Nephron (organoid): ENCODE data around the gene EGFL8.

Experiments used
- H3K27ac Mint-ChIP-seq, 3 experiments: 2 replicates each; pipeline ENCODE4 v1.8.0; 2020; ENCODE audit warnings: mixed read lengths in 3 of 3, mild to moderate bottlenecking in 2 of 3, moderate library complexity in 1 of 3
- H3K27me3 Mint-ChIP-seq: 2 replicates; pipeline ENCODE4 v1.8.0; 2021; ENCODE audit warnings: low read depth, mild to moderate bottlenecking, moderate library complexity, mixed read lengths
- H3K36me3 Mint-ChIP-seq: 2 replicates; pipeline ENCODE4 v1.8.0; 2020; ENCODE audit warnings: low read depth, mixed read lengths
- H3K4me1 Mint-ChIP-seq: 2 replicates; pipeline ENCODE4 v1.8.0; 2020; ENCODE audit warnings: mixed read lengths
- H3K4me3 Mint-ChIP-seq, 3 experiments: 2 replicates each; pipeline ENCODE4 v1.8.0; 2020; ENCODE audit warnings: mild to moderate bottlenecking in 3 of 3, mixed read lengths in 3 of 3, moderate library complexity in 2 of 3
- H3K9me3 Mint-ChIP-seq: 2 replicates; pipeline ENCODE4 v1.8.0; 2020; ENCODE audit warnings: mixed read lengths
- CTCF ChIP-seq, 3 experiments: fragments of 200-600 bp; sonication (generic); IDR thresholded peaks; one replicate each; pipeline ENCODE4 v1.5.0; 2021; ENCODE audit warnings: antibody characterized with exemption in 3 of 3; ENCODE audit not compliant: unreplicated experiment in 3 of 3

The EGFL8 gene

GRCh38 chr6:32167154-32167760, 2.9 kb downstream of the EGFL8 start:
- no peaks in the 10 kb centered on the region for H3K27me3 Mint-ChIP-seq
- no peaks in the 10 kb centered on the region for H3K9me3 Mint-ChIP-seq
- H3K4me3 Mint-ChIP-seq: no peak overlapping the region
- no peak for TF ChIP-seq CTCF (IDR thresholded peaks at IDR 0.05; ENCODE audit: unreplicated experiment in 3 of 3)
- H3K4me1 Mint-ChIP-seq: no peaks in the 10 kb centered on the region
- peaks cover 64% of the 10 kb centered on the region for H3K36me3 Mint-ChIP-seq
- H3K27ac Mint-ChIP-seq: peak overlapping the region in 1 of 3 experiments; percentile 34

GRCh38 chr6:32167761-32168262, 3.4 kb downstream of the EGFL8 start:
- Mint-ChIP-seq H3K27me3 (no peaks in the 10 kb centered on the region), H3K4me3 (no peak overlapping the region), H3K9me3 (no peaks in the 10 kb centered on the region), H3K27ac (peak overlapping the region in 1 of 3 experiments; percentile 34), H3K4me1 (no peaks in the 10 kb centered on the region), H3K36me3 (peaks cover 58% of the 10 kb centered on the region)
- TF ChIP-seq CTCF (IDR thresholded peaks at IDR 0.05; ENCODE audit: unreplicated experiment in 3 of 3): no peak

GRCh38 chr6:32168350-32168749, 4.0 kb downstream of the EGFL8 start:
- no peak overlapping the region for H3K4me3 Mint-ChIP-seq
- H3K4me1 Mint-ChIP-seq: peaks cover 2% of the 10 kb centered on the region
- no peak for TF ChIP-seq CTCF (IDR thresholded peaks at IDR 0.05; ENCODE audit: unreplicated experiment in 3 of 3)
- H3K9me3 Mint-ChIP-seq: no peaks in the 10 kb centered on the region
- no peaks in the 10 kb centered on the region for H3K27me3 Mint-ChIP-seq
- H3K27ac Mint-ChIP-seq: peak overlapping the region in 1 of 3 experiments; percentile 33
- peaks cover 53% of the 10 kb centered on the region for H3K36me3 Mint-ChIP-seq

GRCh38 chr6:32168807-32169591, 4.6 kb downstream of the EGFL8 start:
- no peak for TF ChIP-seq CTCF (IDR thresholded peaks at IDR 0.05; ENCODE audit: unreplicated experiment in 3 of 3)
- Mint-ChIP-seq H3K27me3 (no peaks in the 10 kb centered on the region), H3K27ac (peak overlapping the region in 1 of 3 experiments; percentile 61), H3K4me3 (no peak overlapping the region), H3K4me1 (peaks cover 8% of the 10 kb centered on the region), H3K36me3 (peaks cover 52% of the 10 kb centered on the region), H3K9me3 (no peaks in the 10 kb centered on the region)

GRCh38 chr6:32170294-32170693, 5.9 kb downstream of the EGFL8 start:
- H3K4me1 Mint-ChIP-seq: peaks cover 13% of the 10 kb centered on the region
- H3K4me3 Mint-ChIP-seq: no peak overlapping the region
- H3K36me3 Mint-ChIP-seq: peaks cover 46% of the 10 kb centered on the region
- no peak for TF ChIP-seq CTCF (IDR thresholded peaks at IDR 0.05; ENCODE audit: unreplicated experiment in 3 of 3)
- H3K9me3 Mint-ChIP-seq: no peaks in the 10 kb centered on the region
- H3K27ac Mint-ChIP-seq: no peak overlapping the region
- no peaks in the 10 kb centered on the region for H3K27me3 Mint-ChIP-seq
